Neuron (in vitro differentiated cells): ENCODE data around the gene SLC8A3.

Source experiments
- H2AFZ ChIP-seq: one replicate; pipeline ENCODE4 v1.6.1; 2013; ENCODE audit warnings: low read depth, mild to moderate bottlenecking, inconsistent platforms, low read length, moderate library complexity
- H3K27me3 ChIP-seq: one replicate; pipeline ENCODE4 v1.6.1; 2013; ENCODE audit warnings: low read length; ENCODE audit not compliant: insufficient read depth
- H3K36me3 ChIP-seq: one replicate; pipeline ENCODE4 v1.6.1; 2013; ENCODE audit warnings: low read length; ENCODE audit not compliant: insufficient read depth
- H3K4me1 ChIP-seq: one replicate; pipeline ENCODE4 v1.6.1; 2013; ENCODE audit warnings: low read length; ENCODE audit not compliant: insufficient read depth
- H3K4me3 ChIP-seq: 2 replicates; pipeline ENCODE4 v1.5.1; 2013; ENCODE audit warnings: mild to moderate bottlenecking, low read length, moderate library complexity
- H3K9me3 ChIP-seq: one replicate; pipeline ENCODE4 v1.6.1; 2013; ENCODE audit warnings: low read length

SLC8A3 gene

DNA sequence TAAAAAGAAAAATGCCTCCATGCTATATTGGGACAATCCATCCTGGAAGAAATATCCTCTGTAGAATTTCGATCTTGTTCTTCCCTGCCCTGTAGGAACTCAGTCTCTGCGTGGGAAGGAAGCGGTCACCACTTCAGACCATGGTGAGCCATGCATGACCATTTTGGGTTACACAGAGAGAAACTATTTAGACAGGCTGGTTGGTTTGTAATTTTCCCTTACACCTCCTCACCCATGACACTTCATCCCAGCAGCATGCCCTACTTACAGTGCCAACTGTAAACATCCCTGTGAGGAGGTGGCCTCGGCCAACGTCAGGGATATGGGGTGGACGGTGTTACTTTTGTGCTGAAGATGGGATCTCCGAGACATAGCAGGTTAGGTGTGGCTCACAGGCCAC is 188.2 kb downstream of the SLC8A3 start:
- H3K27me3 ChIP-seq, result no peaks in the 10 kb centered on the region
- no peak overlapping the region for H2AFZ ChIP-seq
- no peaks in the 10 kb centered on the region for H3K4me1 ChIP-seq
- peaks cover 2% of the 10 kb centered on the region for H3K9me3 ChIP-seq
- H3K36me3 ChIP-seq, result peaks cover 49% of the 10 kb centered on the region
- H3K4me3 ChIP-seq, result no peak overlapping the region

DNA sequence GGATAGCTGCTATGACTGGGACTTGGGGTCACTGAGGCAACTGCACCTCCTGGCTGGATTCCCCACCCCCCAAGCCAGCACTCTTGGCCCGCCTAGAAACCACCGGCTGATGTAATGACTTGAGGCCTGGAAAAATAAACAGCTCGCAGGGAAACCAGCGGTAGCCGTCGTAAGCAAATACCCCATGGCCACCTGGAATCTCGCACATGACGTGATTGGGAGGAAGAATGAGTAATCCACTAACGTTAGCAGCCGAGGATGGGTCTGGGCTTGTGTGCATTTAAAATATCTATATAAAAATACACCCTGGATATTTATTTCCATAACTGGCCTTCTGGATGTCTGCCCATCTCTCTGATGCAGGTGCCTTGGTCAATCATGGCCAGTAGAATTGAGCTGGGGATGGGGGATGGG is 189.5 kb downstream of the SLC8A3 start:
- Histone ChIP-seq H3K36me3 (peaks cover 59% of the 10 kb centered on the region), H3K4me3 (no peak overlapping the region), H3K9me3 (peaks cover 2% of the 10 kb centered on the region), H3K4me1 (no peaks in the 10 kb centered on the region), H3K27me3 (no peaks in the 10 kb centered on the region), H2AFZ (no peak overlapping the region)

DNA sequence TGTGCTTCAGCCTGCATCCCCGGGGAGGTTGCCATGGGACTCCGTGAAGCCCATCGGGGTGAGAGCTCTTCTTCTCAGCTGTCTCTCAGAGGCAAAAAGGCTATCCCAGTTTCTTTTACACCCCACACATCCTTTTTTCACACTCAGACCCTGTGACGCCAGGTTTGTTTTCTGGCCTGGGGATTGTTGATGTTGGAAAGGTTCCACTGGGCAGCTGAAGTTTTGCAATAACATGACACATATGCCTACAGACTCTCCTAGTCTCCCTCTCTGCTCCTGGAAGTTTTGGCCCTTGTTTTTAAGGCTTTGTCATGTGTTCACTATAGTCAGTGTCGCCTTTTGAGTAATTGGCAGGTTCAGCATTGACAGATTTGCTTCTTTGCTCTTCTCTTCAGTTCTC is 190.9 kb downstream of the SLC8A3 start:
- Histone ChIP-seq H2AFZ (no peak overlapping the region), H3K9me3 (peaks cover 2% of the 10 kb centered on the region), H3K36me3 (peaks cover 65% of the 10 kb centered on the region), H3K4me3 (no peak overlapping the region), H3K4me1 (no peaks in the 10 kb centered on the region), H3K27me3 (no peaks in the 10 kb centered on the region)

DNA sequence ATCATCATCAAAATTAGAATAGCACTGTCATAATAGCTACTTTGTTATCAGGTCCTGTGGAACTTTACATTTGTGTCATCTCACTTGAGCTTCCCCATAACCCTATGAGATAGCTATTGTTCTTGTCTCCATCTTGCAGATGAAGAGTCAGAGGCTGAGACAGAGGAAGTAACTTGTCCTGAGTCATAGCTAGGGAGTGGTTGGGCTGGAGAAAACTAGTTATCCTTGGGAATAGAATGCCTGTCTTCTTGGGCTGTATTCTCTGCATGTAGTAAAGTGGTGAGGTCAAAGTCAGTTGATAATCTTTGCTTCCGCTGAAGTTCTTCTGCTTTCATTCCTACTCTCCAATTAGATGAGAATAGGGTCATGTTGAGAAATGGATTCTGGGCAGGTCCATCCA is 192.5 kb downstream of the SLC8A3 start:
- H2AFZ ChIP-seq, result no peak overlapping the region
- no peak overlapping the region for H3K4me3 ChIP-seq
- H3K36me3 ChIP-seq, result peaks cover 59% of the 10 kb centered on the region
- no peaks in the 10 kb centered on the region for H3K27me3 ChIP-seq
- H3K4me1 ChIP-seq, result peaks cover 5% of the 10 kb centered on the region
- peaks cover 2% of the 10 kb centered on the region for H3K9me3 ChIP-seq
